DND-41 (cell line): Measurements from ENCODE around the gene FAF1.

Experiments
- CTCF ChIP-seq: IDR thresholded peaks from 2 replicates; pipeline ENCODE4 v1.5.1; 2012; ENCODE audit warnings: borderline replicate concordance, low read length, moderate library complexity, mild to moderate bottlenecking; ENCODE audit not compliant: poor library complexity, severe bottlenecking; ENCODE audit errors: extremely low read depth
- EZH2 ChIP-seq: IDR thresholded peaks from 3 replicates; pipeline ENCODE4 v1.6.1; 2012; ENCODE audit warnings: borderline replicate concordance, low read depth, mild to moderate bottlenecking, moderate library complexity, low read length, inconsistent platforms; ENCODE audit not compliant: severe bottlenecking

- TF ChIP-seq EZH2 = no peak
- no peak for TF ChIP-seq CTCF
These were observed 506.8 kb downstream of the FAF1 start for GRCh38 chr1:50453266-50453665.
